Neutrophil (primary cell): ENCODE measurements around the gene LGALS3BP.

ENCODE experiments used
- H3K27ac ChIP-seq: fragments of 200-600 bp; sonication (generic); 2 replicates; pipeline ENCODE4 v1.5.1; 2016; ENCODE audit warnings: mild to moderate bottlenecking, moderate library complexity
- H3K27me3 ChIP-seq: fragments of 200-600 bp; sonication (generic); 2 replicates; pipeline ENCODE4 v1.6.0; 2016; ENCODE audit warnings: mild to moderate bottlenecking
- H3K36me3 ChIP-seq: fragments of 200-600 bp; sonication (generic); 2 replicates; pipeline ENCODE4 v1.5.1; 2017
- H3K4me1 ChIP-seq, 2 experiments: fragments of 200-600 bp in 1 of 2; sonication (generic) in 1 of 2; 1 replicate in 1 of 2; 2 replicates in 1 of 2; pipeline versions ENCODE4 v1.5.1 to v1.6.1; 2013 to 2016; ENCODE audit warnings: low read depth in 1 of 2, low read length in 1 of 2, mild to moderate bottlenecking in 1 of 2, moderate library complexity in 1 of 2; ENCODE audit not compliant: control insufficient read depth in 1 of 2, insufficient read depth in 1 of 2
- H3K4me3 ChIP-seq, 2 experiments: fragments of 200-600 bp in 1 of 2; sonication (generic) in 1 of 2; 1 replicate in 1 of 2; 2 replicates in 1 of 2; pipeline ENCODE4 v1.5.1; 2013 to 2016; ENCODE audit warnings: low read depth in 1 of 2, low read length in 1 of 2, mild to moderate bottlenecking in 1 of 2, moderate library complexity in 1 of 2
- H3K9me3 ChIP-seq: fragments of 200-600 bp; sonication (generic); 2 replicates; pipeline ENCODE4 v1.5.1; 2016
- TF ChIP-seq, protein P1 (sequence below): fragments of 200-600 bp; sonication (generic); IDR thresholded peaks from 2 replicates; pipeline ENCODE4 v1.5.1; 2016; ENCODE audit warnings: antibody characterized with exemption

Gene LGALS3BP

DNA sequence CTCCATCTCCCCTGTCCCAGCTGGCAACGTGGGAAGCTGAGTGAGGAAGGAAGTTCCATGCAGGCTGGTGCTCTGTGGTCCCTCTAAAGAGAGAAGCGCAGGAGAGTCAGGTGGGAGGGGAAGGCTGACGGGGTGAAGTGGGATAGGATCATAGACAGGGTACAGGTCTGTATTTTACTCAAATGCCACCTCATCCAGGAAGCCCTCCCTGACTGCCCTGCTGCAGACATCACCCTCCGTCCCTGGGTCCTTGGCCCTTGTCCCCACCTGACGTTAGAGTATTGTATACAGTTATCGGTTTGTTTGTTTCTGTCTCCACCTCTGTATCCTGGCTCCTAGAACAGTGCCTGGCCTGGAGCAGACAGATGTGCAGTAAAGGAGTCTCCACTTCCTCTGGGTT, 18.2 kb upstream of the LGALS3BP start:
- no peaks in the 10 kb centered on the region for H3K4me1 ChIP-seq
- TF ChIP-seq, protein P1, sequence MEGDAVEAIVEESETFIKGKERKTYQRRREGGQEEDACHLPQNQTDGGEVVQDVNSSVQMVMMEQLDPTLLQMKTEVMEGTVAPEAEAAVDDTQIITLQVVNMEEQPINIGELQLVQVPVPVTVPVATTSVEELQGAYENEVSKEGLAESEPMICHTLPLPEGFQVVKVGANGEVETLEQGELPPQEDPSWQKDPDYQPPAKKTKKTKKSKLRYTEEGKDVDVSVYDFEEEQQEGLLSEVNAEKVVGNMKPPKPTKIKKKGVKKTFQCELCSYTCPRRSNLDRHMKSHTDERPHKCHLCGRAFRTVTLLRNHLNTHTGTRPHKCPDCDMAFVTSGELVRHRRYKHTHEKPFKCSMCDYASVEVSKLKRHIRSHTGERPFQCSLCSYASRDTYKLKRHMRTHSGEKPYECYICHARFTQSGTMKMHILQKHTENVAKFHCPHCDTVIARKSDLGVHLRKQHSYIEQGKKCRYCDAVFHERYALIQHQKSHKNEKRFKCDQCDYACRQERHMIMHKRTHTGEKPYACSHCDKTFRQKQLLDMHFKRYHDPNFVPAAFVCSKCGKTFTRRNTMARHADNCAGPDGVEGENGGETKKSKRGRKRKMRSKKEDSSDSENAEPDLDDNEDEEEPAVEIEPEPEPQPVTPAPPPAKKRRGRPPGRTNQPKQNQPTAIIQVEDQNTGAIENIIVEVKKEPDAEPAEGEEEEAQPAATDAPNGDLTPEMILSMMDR: no peak
- H3K4me3 ChIP-seq: no peak overlapping the region
- peaks cover 97% of the 10 kb centered on the region for H3K36me3 ChIP-seq
- H3K27me3 ChIP-seq: no peaks in the 10 kb centered on the region
- no peaks in the 10 kb centered on the region for H3K9me3 ChIP-seq
- H3K27ac ChIP-seq: no peak overlapping the region

DNA sequence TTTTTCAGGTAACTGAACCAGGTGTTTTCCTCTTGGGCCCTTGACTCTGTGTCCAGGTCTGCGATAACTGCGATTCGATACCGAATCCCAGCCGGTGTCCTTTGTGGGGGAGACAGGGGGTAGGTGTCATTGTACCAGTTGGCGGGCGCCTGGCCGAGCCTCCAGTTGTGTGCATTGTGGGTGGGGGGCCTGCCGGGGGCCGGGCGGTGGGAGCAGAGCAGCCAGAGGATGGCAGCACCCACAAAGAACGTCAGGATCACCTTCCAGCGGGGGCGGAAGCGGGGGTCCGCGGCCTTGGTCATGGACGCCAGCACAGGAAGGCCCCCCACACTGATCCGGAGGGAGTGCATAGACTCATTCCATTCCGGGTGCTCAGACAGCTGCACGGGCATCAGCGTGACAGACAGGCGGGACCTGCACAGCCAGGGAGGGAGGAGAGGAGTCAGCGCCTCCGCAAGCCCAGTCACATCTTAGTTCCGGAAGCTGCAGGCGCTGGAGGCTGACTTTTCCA, 17.6 kb upstream of the LGALS3BP start:
- Histone ChIP-seq H3K4me1 (no peaks in the 10 kb centered on the region), H3K4me3 (no peak overlapping the region), H3K27ac (no peak overlapping the region), H3K36me3 (peaks cover 97% of the 10 kb centered on the region), H3K9me3 (no peaks in the 10 kb centered on the region), H3K27me3 (no peaks in the 10 kb centered on the region)
- TF ChIP-seq, protein P1: no peak

DNA sequence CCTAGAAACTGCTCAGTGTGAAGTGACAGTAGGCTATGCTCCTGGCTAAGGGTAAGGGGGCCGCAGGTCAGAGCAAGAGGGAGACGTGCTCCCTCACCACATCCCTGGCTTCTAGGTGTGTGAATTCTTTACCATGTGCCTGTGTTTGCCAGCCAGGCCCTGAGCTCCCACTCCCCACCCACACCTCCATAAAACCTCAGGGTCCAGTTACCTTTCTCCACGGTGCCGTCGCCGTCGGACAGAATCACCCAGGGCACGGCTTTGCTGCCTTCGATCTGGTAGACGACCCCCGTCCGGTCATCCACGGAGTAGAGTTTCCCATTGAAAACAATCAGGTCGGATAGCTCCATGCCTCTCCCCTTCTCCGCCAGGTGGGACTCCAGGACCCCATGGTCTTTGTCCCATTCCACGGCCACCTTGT, 17.1 kb upstream of the LGALS3BP start:
- no peak overlapping the region for H3K27ac ChIP-seq
- H3K27me3 ChIP-seq: no peaks in the 10 kb centered on the region
- no peak overlapping the region for H3K4me3 ChIP-seq
- H3K4me1 ChIP-seq: no peaks in the 10 kb centered on the region
- TF ChIP-seq, protein P1: no peak
- H3K9me3 ChIP-seq: no peaks in the 10 kb centered on the region
- H3K36me3 ChIP-seq: peaks cover 98% of the 10 kb centered on the region

DNA sequence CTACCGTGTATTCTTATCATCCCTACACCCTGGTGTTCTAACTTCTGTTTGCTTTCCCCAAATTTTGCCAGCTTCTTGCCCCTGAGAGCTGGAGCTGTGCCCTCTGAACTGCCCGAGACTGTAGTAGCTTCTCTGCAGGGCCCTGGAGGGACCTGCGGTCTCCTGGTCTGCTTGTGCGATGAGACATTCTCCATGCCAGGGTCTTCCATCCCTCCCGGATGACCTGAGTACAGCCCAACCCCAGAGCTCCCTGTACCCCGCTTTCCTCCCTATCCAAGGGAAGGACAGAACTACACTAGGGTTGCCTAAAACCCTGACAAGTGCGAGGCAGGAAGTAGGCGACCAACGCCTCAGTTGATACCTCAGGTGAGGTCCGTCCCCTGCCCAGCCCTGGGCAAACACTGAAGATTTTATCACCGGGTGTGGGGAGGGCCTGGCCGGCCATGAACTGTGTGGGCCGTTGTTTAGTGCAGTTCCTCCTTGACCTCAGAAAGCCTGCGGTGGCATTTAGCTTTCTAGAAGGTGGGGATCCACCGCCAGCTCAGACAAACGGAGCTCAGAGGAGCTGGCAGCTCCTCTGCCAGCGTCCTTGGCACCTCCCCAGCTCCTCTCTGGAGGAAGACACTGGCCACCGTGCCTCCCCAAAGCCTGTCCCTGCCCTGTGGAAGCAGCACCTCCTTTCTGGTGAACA, 16.2 kb upstream of the LGALS3BP start:
- H3K4me3 ChIP-seq: no peak overlapping the region
- H3K4me1 ChIP-seq: no peaks in the 10 kb centered on the region
- TF ChIP-seq, protein P1: no peak
- H3K27me3 ChIP-seq: no peaks in the 10 kb centered on the region
- H3K9me3 ChIP-seq: no peaks in the 10 kb centered on the region
- H3K27ac ChIP-seq: no peak overlapping the region
- peaks cover 98% of the 10 kb centered on the region for H3K36me3 ChIP-seq

DNA sequence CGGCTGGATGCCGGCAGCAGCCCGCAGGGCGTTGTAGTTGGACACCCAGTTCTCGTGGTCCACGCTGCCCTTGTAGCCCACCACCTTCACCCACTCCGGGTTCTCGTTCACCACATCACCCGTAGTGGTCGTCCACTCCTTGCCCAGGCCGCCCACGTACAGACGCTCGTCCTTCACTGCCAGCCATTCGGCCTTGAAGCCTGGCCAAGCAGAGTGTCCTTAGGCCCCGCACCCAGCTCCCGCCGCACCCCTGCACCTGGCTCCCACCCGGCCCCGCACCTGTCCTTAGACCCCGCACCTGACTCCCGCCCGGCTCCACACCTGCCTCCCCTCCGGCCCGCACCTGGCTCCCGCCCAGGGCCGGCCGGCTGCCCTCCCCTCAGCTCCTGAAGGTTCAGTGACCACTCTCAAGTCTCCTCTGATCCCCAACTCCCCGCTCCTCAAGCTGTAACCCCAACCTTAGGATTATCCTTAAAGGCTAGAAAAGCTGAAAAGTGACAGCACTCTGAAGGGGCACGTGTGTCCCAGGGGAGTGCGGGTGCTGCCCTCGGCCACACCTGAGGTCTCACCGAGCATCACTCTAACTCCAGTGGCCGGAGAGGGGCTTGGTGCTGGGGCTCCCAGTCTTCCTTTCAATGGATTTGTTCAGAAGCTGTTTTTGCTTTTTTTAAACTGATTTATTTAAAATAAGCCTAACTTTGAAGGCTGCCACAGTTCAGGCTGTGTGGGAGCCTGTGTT, 15.5 kb upstream of the LGALS3BP start:
- no peaks in the 10 kb centered on the region for H3K9me3 ChIP-seq
- TF ChIP-seq, protein P1: no peak
- no peaks in the 10 kb centered on the region for H3K4me1 ChIP-seq

More for the DNA sequence above, 15.5 kb upstream of the LGALS3BP start:
- H3K27ac ChIP-seq: no peak overlapping the region
- no peak overlapping the region for H3K4me3 ChIP-seq
- H3K36me3 ChIP-seq: peaks cover 98% of the 10 kb centered on the region
- H3K27me3 ChIP-seq: no peaks in the 10 kb centered on the region
